Skeletal muscle tissue (tissue), 4 donors: ENCODE measurements around the gene DCD. TPM values are rescaled to one million over a fixed set of nuclear protein-coding genes. Genes with fewer than 3 reads are reported as not detected.

Experiments used
- H3K27ac ChIP-seq: one replicate; pipeline ENCODE4 v1.7.0; 2013; ENCODE audit warnings: mild to moderate bottlenecking, low read depth, low read length, inconsistent platforms
- H3K27me3 ChIP-seq, 3 donors: one replicate each; pipeline ENCODE4 v1.7.0; 2013; ENCODE audit warnings: low read length in 3 of 3; ENCODE audit not compliant: control insufficient read depth in 3 of 3, insufficient read depth in 3 of 3
- H3K36me3 ChIP-seq, 3 donors: one replicate each; pipeline ENCODE4 v1.7.0; 2013; ENCODE audit warnings: low read length in 3 of 3; ENCODE audit not compliant: control insufficient read depth in 3 of 3, insufficient read depth in 3 of 3
- H3K4me1 ChIP-seq, 3 donors: one replicate each; pipeline ENCODE4 v1.7.0; 2013; ENCODE audit warnings: low read length in 3 of 3, mild to moderate bottlenecking in 3 of 3; ENCODE audit not compliant: control insufficient read depth in 3 of 3, insufficient read depth in 3 of 3
- H3K4me3 ChIP-seq, 3 donors: one replicate each; pipeline ENCODE4 v1.7.0; 2013; ENCODE audit warnings: low read length in 3 of 3
- H3K9ac ChIP-seq, 3 donors: one replicate each; pipeline ENCODE4 v1.7.0; 2013; ENCODE audit warnings: low read length in 3 of 3, mild to moderate bottlenecking in 3 of 3, moderate library complexity in 2 of 3, low read depth in 1 of 3
- H3K9me3 ChIP-seq, 3 donors: one replicate each; pipeline ENCODE4 v1.7.0; 2013; ENCODE audit warnings: low read length in 3 of 3; ENCODE audit not compliant: control insufficient read depth in 3 of 3
- total RNA-seq: library from RNA; depleted of rRNA; stranded (reverse); fragments of >200 nt; gene quantifications from one replicate; pipeline ENCODE4 v1.2.3, GENCODE V29; 2014
- donor health status: Osteomylitis.

DCD gene, protein sequence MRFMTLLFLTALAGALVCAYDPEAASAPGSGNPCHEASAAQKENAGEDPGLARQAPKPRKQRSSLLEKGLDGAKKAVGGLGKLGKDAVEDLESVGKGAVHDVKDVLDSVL
- total RNA-seq = not detected

- Histone ChIP-seq H3K4me3 (no peak within 1 kb of the TSS), H3K9ac (no peak within 1 kb of the TSS), H3K4me1 (peaks cover 0 to 5% (median 4%) of the 10 kb centered on the region in 3 donors), H3K9me3 (no peaks in the 10 kb centered on the region), H3K27me3 (peaks cover 0 to 8% (median 0%) of the 10 kb centered on the region in 3 donors), H3K27ac (no peak within 1 kb of the TSS), H3K36me3 (no peaks in the 10 kb centered on the region)
Measured at GRCh38 chr12:54648265-54648664, at the start of gene DCD. DCD (minus strand) TSS chr12:54648365; CDS start chr12:54648303, 62 bp downstream.

DNA sequence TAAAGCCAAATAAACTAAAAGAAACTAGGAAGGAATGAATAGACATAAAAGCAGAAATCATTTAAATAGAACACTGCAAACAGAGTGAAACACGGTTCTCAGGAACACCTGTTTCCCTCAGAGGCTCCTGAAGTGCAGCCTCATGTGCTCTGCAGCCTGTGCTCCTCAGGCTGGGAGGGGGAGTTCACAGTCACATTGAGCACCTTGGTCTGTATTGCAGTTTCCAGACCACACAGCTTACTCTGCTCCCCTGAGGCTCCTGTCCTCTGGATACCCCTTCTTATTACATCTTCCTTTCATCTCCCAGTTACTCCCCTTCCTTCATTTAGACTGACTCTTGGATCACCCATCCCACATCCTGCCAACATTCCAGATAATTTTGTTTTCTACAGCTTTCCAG lies 49.7 kb upstream of the DCD start:
- H3K4me3 ChIP-seq = no peak overlapping the region
- no peaks in the 10 kb centered on the region for H3K9me3 ChIP-seq
- H3K27ac ChIP-seq = no peak overlapping the region
- H3K4me1 ChIP-seq = no peaks in the 10 kb centered on the region
- H3K36me3 ChIP-seq = no peaks in the 10 kb centered on the region
- no peak overlapping the region for H3K9ac ChIP-seq
- H3K27me3 ChIP-seq = no peaks in the 10 kb centered on the region

- no peak overlapping the region for H3K4me3 ChIP-seq
- no peak overlapping the region for H3K9ac ChIP-seq
- peaks cover 0 to 4% (median 0%) of the 10 kb centered on the region in 3 donors for H3K27me3 ChIP-seq
- H3K4me1 ChIP-seq = no peaks in the 10 kb centered on the region
- no peaks in the 10 kb centered on the region for H3K36me3 ChIP-seq
- H3K9me3 ChIP-seq = no peaks in the 10 kb centered on the region
- no peak overlapping the region for H3K27ac ChIP-seq
Measured at GRCh38 chr12:54692353-54692752, 44.2 kb upstream of the DCD start.

GRCh38 chr12:54689984-54690383 lies 41.8 kb upstream of the DCD start:
- Histone ChIP-seq H3K4me1 (peaks cover 0 to 5% (median 3%) of the 10 kb centered on the region in 3 donors), H3K9ac (no peak overlapping the region), H3K9me3 (peaks cover 0 to 2% (median 0%) of the 10 kb centered on the region in 3 donors), H3K4me3 (no peak overlapping the region), H3K36me3 (no peaks in the 10 kb centered on the region), H3K27me3 (peaks cover 0 to 12% (median 0%) of the 10 kb centered on the region in 3 donors), H3K27ac (no peak overlapping the region)

DNA sequence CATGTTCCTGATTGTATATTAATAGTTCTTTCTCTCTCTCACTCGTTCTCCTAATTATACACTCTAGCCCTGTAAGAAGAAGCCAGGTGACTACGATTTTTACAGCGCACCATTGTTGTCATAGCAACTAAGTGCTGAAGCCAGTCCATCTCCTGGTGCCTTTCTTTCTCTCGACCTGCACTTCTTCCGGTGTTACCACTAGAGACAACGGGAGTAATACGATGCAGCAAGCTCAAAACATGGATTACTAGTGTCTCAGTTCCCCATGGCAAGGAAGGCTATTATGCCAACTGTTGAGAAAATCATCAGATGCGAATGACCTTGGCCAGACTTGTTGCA lies 40.8 kb upstream of the DCD start:
- Histone ChIP-seq H3K27ac (no peak overlapping the region), H3K9me3 (peaks cover 0 to 2% (median 0%) of the 10 kb centered on the region in 3 donors), H3K4me3 (no peak overlapping the region), H3K9ac (no peak overlapping the region), H3K4me1 (peaks cover 0 to 5% (median 5%) of the 10 kb centered on the region in 3 donors), H3K36me3 (no peaks in the 10 kb centered on the region), H3K27me3 (peaks cover 6 to 18% (median 6%) of the 10 kb centered on the region in 3 donors)

DNA sequence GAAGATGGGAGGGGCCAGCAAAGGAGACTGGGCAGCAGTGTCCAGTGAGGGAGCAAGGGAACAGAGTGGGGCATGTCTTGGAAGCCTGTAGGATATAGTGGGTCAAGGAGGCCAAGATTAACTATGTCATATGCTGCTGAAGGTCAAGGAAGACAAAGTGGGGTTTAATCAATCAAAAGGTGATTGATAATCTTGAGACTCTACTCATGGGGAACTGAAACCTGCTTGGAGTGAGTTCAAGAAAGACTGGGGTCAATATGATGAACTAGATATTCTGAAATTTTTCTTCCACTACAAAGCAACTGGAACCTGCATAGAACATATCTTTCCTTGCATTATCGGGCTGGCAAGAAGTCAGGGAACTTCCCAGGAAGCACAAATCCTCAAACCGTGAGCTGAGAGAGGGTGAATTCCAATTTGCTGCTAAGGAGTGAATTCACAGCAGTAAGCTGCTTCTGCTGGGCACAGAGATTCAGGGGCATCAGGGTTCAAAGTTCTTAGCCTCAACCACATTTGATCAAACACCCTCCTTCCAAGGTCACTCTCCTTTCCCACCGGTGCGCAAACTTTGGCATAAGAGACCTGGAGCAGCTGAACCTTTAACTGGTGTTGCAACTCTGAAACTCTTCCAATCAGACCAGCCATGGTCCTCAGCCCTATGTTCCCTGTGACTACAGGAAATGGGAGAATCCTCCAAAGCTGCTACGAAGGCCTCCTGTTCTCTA lies 40.3 kb upstream of the DCD start:
- Histone ChIP-seq H3K4me1 (peaks cover 0 to 5% (median 5%) of the 10 kb centered on the region in 3 donors), H3K36me3 (no peaks in the 10 kb centered on the region), H3K9me3 (peaks cover 0 to 2% (median 0%) of the 10 kb centered on the region in 3 donors), H3K9ac (no peak overlapping the region), H3K4me3 (no peak overlapping the region), H3K27me3 (peaks cover 6 to 18% (median 6%) of the 10 kb centered on the region in 3 donors), H3K27ac (no peak overlapping the region)

- Histone ChIP-seq H3K9ac (no peak overlapping the region), H3K27me3 (peaks cover 6 to 18% (median 15%) of the 10 kb centered on the region in 3 donors), H3K4me3 (no peak overlapping the region), H3K9me3 (peaks cover 0 to 2% (median 0%) of the 10 kb centered on the region in 3 donors), H3K27ac (no peak overlapping the region), H3K4me1 (peaks cover 0 to 5% (median 5%) of the 10 kb centered on the region in 3 donors), H3K36me3 (no peaks in the 10 kb centered on the region)
Measured at GRCh38 chr12:54684636-54685630, 36.8 kb upstream of the DCD start.

DNA sequence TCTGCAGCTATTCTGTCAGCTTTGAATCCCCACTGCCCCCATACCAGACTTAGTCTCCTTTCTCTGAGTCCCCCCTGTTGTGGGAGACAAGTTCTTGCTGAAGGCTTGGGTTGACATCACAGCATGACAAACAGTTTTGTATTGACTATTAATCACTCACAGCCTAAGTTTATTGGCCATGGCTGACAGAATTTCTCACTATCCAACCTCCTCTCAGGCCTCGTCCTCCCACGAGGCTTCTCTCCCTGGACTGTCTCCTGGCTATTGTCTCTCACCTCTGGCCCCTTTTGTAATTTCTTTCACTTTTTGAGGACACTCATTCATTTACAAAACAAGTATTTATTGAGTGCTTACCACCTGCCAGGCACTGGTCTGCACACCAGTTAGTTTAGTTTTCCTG lies 35.2 kb upstream of the DCD start:
- peaks cover 6 to 18% (median 15%) of the 10 kb centered on the region in 3 donors for H3K27me3 ChIP-seq
- no peak overlapping the region for H3K4me3 ChIP-seq
- H3K9me3 ChIP-seq = peaks cover 0 to 2% (median 0%) of the 10 kb centered on the region in 3 donors
- no peak overlapping the region for H3K9ac ChIP-seq
- peaks cover 0 to 5% (median 5%) of the 10 kb centered on the region in 3 donors for H3K4me1 ChIP-seq
- no peak overlapping the region for H3K27ac ChIP-seq
- no peaks in the 10 kb centered on the region for H3K36me3 ChIP-seq

- Histone ChIP-seq H3K27me3 (peaks cover 6 to 15% (median 14%) of the 10 kb centered on the region in 3 donors), H3K27ac (no peak overlapping the region), H3K36me3 (no peaks in the 10 kb centered on the region), H3K4me3 (no peak overlapping the region), H3K4me1 (peaks cover 0 to 5% (median 5%) of the 10 kb centered on the region in 3 donors), H3K9me3 (peaks cover 0 to 2% (median 0%) of the 10 kb centered on the region in 3 donors), H3K9ac (no peak overlapping the region)
Measured at GRCh38 chr12:54682674-54683073, 34.5 kb upstream of the DCD start.
